Tibial artery (tissue), 4 donors: ENCODE measurements around the gene VWF.

ENCODE experiments used
- DNase-seq, 2 donors: peaks; one replicate each; pipeline ENCODE4 v3.0.0-alpha.2; 2019
- H3K27ac ChIP-seq, 2 donors: fragments of 200-600 bp; sonication (generic) in 1 of 2; 1 replicate in 1 of 2; 2 replicates in 1 of 2; pipeline ENCODE4 v1.5.1; 2018 to 2019; ENCODE audit warnings: mild to moderate bottlenecking in 1 of 2
- H3K27me3 ChIP-seq, 2 donors: fragments of 200-600 bp; sonication (generic) in 1 of 2; one replicate each; pipeline versions ENCODE4 v1.5.1 to v1.6.0; 2016 to 2019
- H3K36me3 ChIP-seq, 3 donors: fragments of 200-600 bp; sonication (generic) in 2 of 3; one replicate each; pipeline ENCODE4 v1.5.1; 2016 to 2019; ENCODE audit warnings: mild to moderate bottlenecking in 2 of 3
- H3K4me1 ChIP-seq, 4 donors: fragments of 200-600 bp; sonication (generic) in 2 of 4; 1 replicate in 3 of 4; 2 replicates in 1 of 4; pipeline ENCODE4 v1.5.1; 2016 to 2019
- H3K4me3 ChIP-seq, 2 donors: fragments of 200-600 bp; sonication (generic) in 1 of 2; 1 replicate in 1 of 2; 2 replicates in 1 of 2; pipeline ENCODE4 v1.5.1; 2018 to 2019; ENCODE audit warnings: mild to moderate bottlenecking in 2 of 2
- H3K9me3 ChIP-seq, 3 donors: fragments of 200-600 bp; sonication (generic) in 1 of 3; one replicate each; pipeline ENCODE4 v1.5.1; 2016 to 2019
- CTCF ChIP-seq, 2 experiments: fragments of 200-600 bp in 1 of 2; fragments of 450-650 bp in 1 of 2; IDR thresholded peaks; one replicate each; pipeline ENCODE4 v1.5.1; 2017 to 2019; ENCODE audit warnings: antibody characterized with exemption in 2 of 2, mild to moderate bottlenecking in 1 of 2, moderate library complexity in 1 of 2
- intact Hi-C: fragments of 100-400 bp; cut with DNase I; formaldehyde crosslinking; loops from one replicate; pipeline ENCODE4 v1.15.0; 2023; ENCODE audit warnings: low total_unique reads

Gene VWF

GRCh38 chr12:5901416-5901815, 223.1 kb downstream of the VWF start:
- no peak overlapping the region for H3K4me3 ChIP-seq
- H3K9me3 ChIP-seq: no peaks in the 10 kb centered on the region
- TF ChIP-seq CTCF (IDR thresholded peaks at IDR 0.05): no peak
- H3K27me3 ChIP-seq: peaks cover 0 to 33% of the 10 kb centered on the region in 2 donors
- no peaks in the 10 kb centered on the region for H3K36me3 ChIP-seq
- no peaks in the 10 kb centered on the region for H3K4me1 ChIP-seq
- no peak for DNase-seq
- intact Hi-C loops: no loop called here
- H3K27ac ChIP-seq: no peak overlapping the region

DNA sequence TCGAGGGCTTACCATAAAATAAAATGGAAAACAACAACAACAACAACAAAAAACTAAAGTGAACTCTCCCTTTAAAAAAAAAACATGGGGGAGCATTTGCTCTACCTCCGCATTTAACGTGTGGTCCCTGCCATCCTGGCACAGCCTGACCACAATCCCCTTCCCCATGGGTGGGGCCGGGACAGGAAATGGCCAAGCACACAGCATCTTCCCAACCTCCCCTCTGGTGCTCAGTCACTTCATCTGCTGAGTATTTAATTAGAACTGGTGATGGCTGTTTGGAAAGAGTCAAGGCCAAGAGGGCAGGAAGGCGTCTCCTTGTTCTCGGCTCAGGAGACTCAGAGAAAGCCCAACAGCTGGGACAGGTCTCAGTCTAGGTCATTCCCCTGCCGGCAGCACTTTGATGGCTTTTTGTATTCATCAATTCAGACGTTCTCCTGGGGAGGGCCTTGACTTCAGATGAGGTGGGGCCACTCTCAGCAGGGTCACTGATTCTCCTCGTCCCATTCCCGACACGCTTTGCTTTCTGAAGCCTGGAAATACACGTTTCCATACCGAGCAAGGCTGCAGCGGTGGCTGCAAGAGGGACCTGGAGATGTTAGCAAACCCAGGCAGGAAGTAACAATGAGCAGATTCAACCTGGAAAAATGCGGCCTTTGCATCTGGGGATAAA, 223.8 kb downstream of the VWF start:
- DNase-seq: no peak
- TF ChIP-seq CTCF (IDR thresholded peaks at IDR 0.05): no peak
- Histone ChIP-seq H3K4me3 (no peak overlapping the region), H3K9me3 (no peaks in the 10 kb centered on the region), H3K27ac (no peak overlapping the region), H3K36me3 (no peaks in the 10 kb centered on the region), H3K27me3 (peaks cover 0 to 33% of the 10 kb centered on the region in 2 donors), H3K4me1 (no peaks in the 10 kb centered on the region)
- intact Hi-C loops: no loop called here

DNA sequence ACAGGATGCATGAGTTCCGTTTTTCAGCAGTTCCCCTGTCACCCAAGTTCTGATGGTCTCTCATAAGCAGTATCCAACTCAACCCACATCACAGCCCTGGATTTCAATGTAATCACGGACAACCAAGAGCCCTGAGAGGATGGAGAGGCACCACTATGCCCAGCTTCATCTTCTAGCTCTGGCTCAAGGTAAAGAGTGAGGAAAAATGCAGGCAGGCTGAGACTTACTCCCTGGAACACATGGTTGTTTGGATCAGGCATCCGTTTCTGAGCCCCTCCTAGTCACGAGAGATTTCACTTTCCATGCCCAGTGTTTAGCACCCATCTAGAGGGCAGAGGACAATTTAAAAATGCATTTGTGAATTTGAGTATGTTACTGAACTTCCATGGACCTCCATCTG, 224.4 kb downstream of the VWF start:
- no peaks in the 10 kb centered on the region for H3K36me3 ChIP-seq
- no peak overlapping the region for H3K27ac ChIP-seq
- no peaks in the 10 kb centered on the region for H3K4me1 ChIP-seq
- no peak for DNase-seq
- peaks cover 0 to 33% of the 10 kb centered on the region in 2 donors for H3K27me3 ChIP-seq
- intact Hi-C loops: no loop called here
- no peak for TF ChIP-seq CTCF (IDR thresholded peaks at IDR 0.05)
- H3K9me3 ChIP-seq: no peaks in the 10 kb centered on the region
- no peak overlapping the region for H3K4me3 ChIP-seq

DNA sequence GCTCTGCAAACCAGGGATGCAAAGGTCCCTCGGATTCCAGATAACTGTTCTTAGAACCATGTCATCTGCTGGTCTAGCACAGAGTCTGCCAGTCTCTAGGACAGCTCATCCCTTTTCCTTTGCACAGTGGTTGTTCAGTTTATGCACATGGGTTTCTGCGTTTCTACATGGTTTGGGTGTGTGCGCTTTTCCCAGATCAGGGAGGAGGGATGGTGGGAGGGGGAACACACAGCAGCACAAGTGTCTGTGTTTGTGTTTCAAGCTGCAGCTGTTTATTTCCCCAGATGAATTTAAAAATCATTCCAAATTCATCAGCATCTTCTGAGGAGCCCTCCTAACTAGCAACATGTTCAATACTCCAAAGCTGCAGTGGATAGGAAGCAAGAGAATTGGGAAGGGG, 224.8 kb downstream of the VWF start:
- peaks cover 0 to 32% of the 10 kb centered on the region in 2 donors for H3K27me3 ChIP-seq
- intact Hi-C loops: no loop called here
- H3K4me3 ChIP-seq: no peak overlapping the region
- H3K4me1 ChIP-seq: no peaks in the 10 kb centered on the region
- H3K27ac ChIP-seq: no peak overlapping the region
- H3K9me3 ChIP-seq: no peaks in the 10 kb centered on the region
- no peak for TF ChIP-seq CTCF (IDR thresholded peaks at IDR 0.05)
- H3K36me3 ChIP-seq: no peaks in the 10 kb centered on the region
- DNase-seq: no peak

GRCh38 chr12:5898874-5899273, 225.6 kb downstream of the VWF start:
- Histone ChIP-seq H3K4me3 (no peak overlapping the region), H3K27me3 (peaks cover 0 to 29% of the 10 kb centered on the region in 2 donors), H3K27ac (no peak overlapping the region), H3K4me1 (no peaks in the 10 kb centered on the region), H3K36me3 (no peaks in the 10 kb centered on the region), H3K9me3 (no peaks in the 10 kb centered on the region)
- no peak for TF ChIP-seq CTCF (IDR thresholded peaks at IDR 0.05)
- intact Hi-C loops: no loop called here
- DNase-seq: no peak
